Gastroesophageal sphincter (tissue), 4 donors: Measurements from ENCODE around the gene KLRK1. TPM values are rescaled to one million over a fixed set of nuclear protein-coding genes. Genes with fewer than 3 reads are reported as not detected.
A peak's percentile ranks its signal among the peaks of the same experiment; 100 is the strongest.
"Not testable (repeated sequence)": the region's sequence is repeated elsewhere in the genome, so short reads cannot be mapped to it uniquely, and the experiment has no call there.

Source experiments
- ATAC-seq: fragments of 150-250 bp; one replicate; pipeline ENCODE4 v1.9.1; 2016; ENCODE audit warnings: mild to moderate bottlenecking, moderate library complexity
- H3K27ac ChIP-seq, 4 donors: fragments of 200-600 bp; sonication (generic) in 3 of 4; 1 replicate in 3 of 4; 2 replicates in 1 of 4; pipeline ENCODE4 v1.5.1; 2016 to 2019
- H3K27me3 ChIP-seq: fragments of 200-600 bp; sonication (generic); one replicate; pipeline ENCODE4 v1.5.1; 2019
- H3K36me3 ChIP-seq, 2 donors: fragments of 200-600 bp; sonication (generic); one replicate each; pipeline ENCODE4 v1.5.1; 2019; ENCODE audit warnings: control low read depth in 1 of 2
- H3K4me1 ChIP-seq, 3 donors: fragments of 200-600 bp; sonication (generic); 1 replicate in 2 of 3; 2 replicates in 1 of 3; pipeline ENCODE4 v1.5.1; 2016 to 2019; ENCODE audit warnings: control low read depth in 2 of 3
- H3K4me3 ChIP-seq, 2 donors: fragments of 200-600 bp; sonication (generic); one replicate each; pipeline ENCODE4 v1.5.1; 2019; ENCODE audit warnings: mild to moderate bottlenecking in 1 of 2, moderate library complexity in 1 of 2
- H3K9me3 ChIP-seq, 3 donors: fragments of 200-600 bp; sonication (generic); one replicate each; pipeline ENCODE4 v1.5.1; 2017 to 2019; ENCODE audit warnings: control low read depth in 2 of 3
- CTCF ChIP-seq, 4 experiments: fragments of 200-600 bp in 2 of 4; fragments of 450-650 bp in 2 of 4; sonication (generic) in 1 of 4; IDR thresholded peaks; one replicate each; pipeline ENCODE4 v1.5.1; 2017 to 2019; ENCODE audit warnings: antibody characterized with exemption in 4 of 4, mild to moderate bottlenecking in 2 of 4, moderate library complexity in 2 of 4
- EP300 ChIP-seq: sonication (generic); formaldehyde crosslinking; IDR thresholded peaks from one replicate; pipeline ENCODE4 v1.6.1; 2017; ENCODE audit warnings: antibody characterized with exemption, mild to moderate bottlenecking
- POLR2A ChIP-seq, 2 donors: fragments of 450-650 bp; IDR thresholded peaks; one replicate each; pipeline ENCODE4 v1.6.1; 2017; ENCODE audit warnings: antibody characterized with exemption in 2 of 2, mild to moderate bottlenecking in 2 of 2, moderate library complexity in 1 of 2
- POLR2AphosphoS5 ChIP-seq: sonication (generic); formaldehyde crosslinking; IDR thresholded peaks from one replicate; pipeline ENCODE4 v1.6.1; 2017; ENCODE audit warnings: antibody characterized with exemption
- WGBS, 2 donors: methylation state at CpG; one replicate each; pipeline ENCODE4 v1.1.5; 2018; ENCODE audit warnings: low coverage in 1 of 2; 5-methylcytosine and 5-hydroxymethylcytosine counted together
- total RNA-seq, 4 donors: library from RNA; depleted of rRNA; stranded (reverse); fragments of >200 nt; gene quantifications; one replicate each; pipeline ENCODE4 v1.1.0, GENCODE V29; 2016

KLRK1 gene
- total RNA-seq, 4 donors from 2014 or later, result 0.57 to 2.0 (median 0.97) TPM

- 89 to 97% methylated on average over 6 to 8 of the region's 8 CpGs for WGBS, 2 donors
- Histone ChIP-seq H3K36me3 (peaks cover 0 to 6% of the 10 kb centered on the region in 2 donors), H3K4me1 (peaks cover 5 to 19% (median 8%) of the 10 kb centered on the region in 3 donors), H3K27ac (no peak overlapping the region), H3K27me3 (no peaks in the 10 kb centered on the region), H3K9me3 (no peaks in the 10 kb centered on the region), H3K4me3 (no peak overlapping the region)
- no peak for ATAC-seq
- TF ChIP-seq POLR2AphosphoS5 (no peak), POLR2A (IDR thresholded peaks at IDR 0.05) (no peak), EP300 (no peak), CTCF (IDR thresholded peaks at IDR 0.05) (no peak)
Observed at GRCh38 chr12:10369557-10370415, 20.1 kb downstream of the KLRK1 start.

GRCh38 chr12:10368206-10369171, 21.4 kb downstream of the KLRK1 start:
- Histone ChIP-seq H3K27me3 (no peaks in the 10 kb centered on the region), H3K27ac (peak overlapping the region in 1 of 4 donors; percentile 51), H3K36me3 (no peaks in the 10 kb centered on the region), H3K4me1 (peaks cover 5 to 23% (median 8%) of the 10 kb centered on the region in 3 donors), H3K9me3 (no peaks in the 10 kb centered on the region), H3K4me3 (no peak overlapping the region)
- TF ChIP-seq CTCF (IDR thresholded peaks at IDR 0.05) (no peak), POLR2AphosphoS5 (no peak), EP300 (no peak), POLR2A (IDR thresholded peaks at IDR 0.05) (no peak)
- no peak for ATAC-seq
- WGBS, 2 donors, result 51 to 69% methylated on average over 4 to 8 of the region's 10 CpGs

GRCh38 chr12:10367714-10368113, 22.1 kb downstream of the KLRK1 start:
- not testable (repeated sequence) for H3K4me3 ChIP-seq, H3K36me3 ChIP-seq, H3K27me3 ChIP-seq, ATAC-seq, H3K9me3 ChIP-seq
- Histone ChIP-seq H3K4me1 (peaks cover 11 to 31% (median 12%) of the 10 kb centered on the region in 3 donors), H3K27ac (peak overlapping the region in 1 of 4 donors; percentile 88)
- 50 to 72% methylated on average over 2 to 4 of the region's 4 CpGs for WGBS, 2 donors

GRCh38 chr12:10366875-10367274, 23.0 kb downstream of the KLRK1 start:
- Histone ChIP-seq H3K4me3 (no peak overlapping the region), H3K4me1 (peaks cover 11 to 39% (median 12%) of the 10 kb centered on the region in 3 donors), H3K9me3 (no peaks in the 10 kb centered on the region), H3K36me3 (no peaks in the 10 kb centered on the region), H3K27ac (peak overlapping the region in 3 of 4 donors; percentile 88 to 93 (median 91)), H3K27me3 (no peaks in the 10 kb centered on the region)
- no peak for ATAC-seq
- peak in 1 of 4 experiments; percentile 8 for TF ChIP-seq CTCF (IDR thresholded peaks at IDR 0.05)
- TF ChIP-seq POLR2A (IDR thresholded peaks at IDR 0.05), result no peak
- no peak for TF ChIP-seq EP300
- TF ChIP-seq POLR2AphosphoS5, result no peak

GRCh38 chr12:10365696-10366405, 24.0 kb downstream of the KLRK1 start:
- H3K9me3 ChIP-seq, result no peaks in the 10 kb centered on the region
- no peaks in the 10 kb centered on the region for H3K27me3 ChIP-seq
- WGBS, 2 donors, result 15 to 19% methylated on average over 3 to 6 of the region's 6 CpGs
- no peak for ATAC-seq
- peaks cover 11 to 40% (median 12%) of the 10 kb centered on the region in 3 donors for H3K4me1 ChIP-seq
- no peak for TF ChIP-seq EP300
- no peak for TF ChIP-seq POLR2A (IDR thresholded peaks at IDR 0.05)
- TF ChIP-seq CTCF (IDR thresholded peaks at IDR 0.05), result no peak
- no peak for TF ChIP-seq POLR2AphosphoS5
- peak overlapping the region; percentile 69 to 100 for H3K4me3 ChIP-seq
- no peaks in the 10 kb centered on the region for H3K36me3 ChIP-seq
- peak overlapping the region; percentile 88 to 100 (median 92) for H3K27ac ChIP-seq
